Stimulated activated CD4-positive, alpha-beta T cell treated with anti-CD3 and anti-CD28 coated beads, Interleukin-4, amount 100 ng/mL, for 4 hours (primary cell): ENCODE results near the gene IL1R1.
A peak's percentile ranks its signal among the peaks of the same experiment; 100 is the strongest.

ENCODE experiments used
- DNase-seq, 2 experiments: peaks; one replicate each; pipeline ENCODE4 v3.0.0-alpha.2; 2020

Gene IL1R1

DNA sequence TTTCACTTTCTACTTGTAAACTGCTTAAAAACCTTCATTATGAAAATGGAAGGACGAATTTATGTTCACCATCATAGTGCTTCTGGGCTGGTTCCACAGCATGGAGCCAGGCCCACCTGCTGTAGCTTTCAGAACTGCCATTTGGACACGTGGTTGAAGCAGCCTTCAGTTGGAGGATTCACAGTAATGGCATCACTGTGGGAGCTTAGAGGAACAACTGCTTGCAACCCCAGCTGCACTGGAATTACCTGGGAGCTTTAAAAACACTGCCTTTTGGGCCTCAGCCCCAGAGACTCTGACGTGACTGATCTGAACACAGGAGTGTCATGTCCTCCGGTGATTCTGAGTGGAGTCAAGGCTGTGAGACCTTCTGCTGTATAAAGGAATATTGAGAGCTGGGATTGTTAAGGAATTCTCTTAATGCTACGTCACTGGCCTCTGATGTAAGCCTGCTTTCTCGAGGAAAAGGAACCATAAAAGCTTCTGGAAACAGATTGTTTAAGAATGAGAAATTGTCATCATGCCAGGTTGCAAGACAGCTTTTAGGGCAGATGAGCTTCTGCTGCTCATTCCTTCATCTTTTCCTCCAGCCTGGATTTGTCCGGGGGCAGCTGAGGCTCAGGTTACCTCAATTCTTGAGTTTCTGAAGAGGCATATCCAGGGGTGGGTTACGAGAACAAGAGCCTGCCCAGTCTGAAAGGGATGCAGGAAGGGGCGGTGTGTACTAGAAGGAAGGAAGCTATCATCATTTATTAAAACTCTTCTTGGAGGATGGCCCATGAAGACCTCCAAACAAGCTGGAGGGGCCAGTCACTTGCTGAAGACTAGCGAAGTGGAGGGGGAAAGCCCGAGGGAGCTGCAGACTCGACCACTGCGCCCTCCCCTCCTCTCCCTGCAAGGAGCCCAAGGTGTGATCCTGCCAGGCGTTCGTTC, 1.3 kb upstream of the IL1R1 start:
- DNase-seq, result no peak

DNA sequence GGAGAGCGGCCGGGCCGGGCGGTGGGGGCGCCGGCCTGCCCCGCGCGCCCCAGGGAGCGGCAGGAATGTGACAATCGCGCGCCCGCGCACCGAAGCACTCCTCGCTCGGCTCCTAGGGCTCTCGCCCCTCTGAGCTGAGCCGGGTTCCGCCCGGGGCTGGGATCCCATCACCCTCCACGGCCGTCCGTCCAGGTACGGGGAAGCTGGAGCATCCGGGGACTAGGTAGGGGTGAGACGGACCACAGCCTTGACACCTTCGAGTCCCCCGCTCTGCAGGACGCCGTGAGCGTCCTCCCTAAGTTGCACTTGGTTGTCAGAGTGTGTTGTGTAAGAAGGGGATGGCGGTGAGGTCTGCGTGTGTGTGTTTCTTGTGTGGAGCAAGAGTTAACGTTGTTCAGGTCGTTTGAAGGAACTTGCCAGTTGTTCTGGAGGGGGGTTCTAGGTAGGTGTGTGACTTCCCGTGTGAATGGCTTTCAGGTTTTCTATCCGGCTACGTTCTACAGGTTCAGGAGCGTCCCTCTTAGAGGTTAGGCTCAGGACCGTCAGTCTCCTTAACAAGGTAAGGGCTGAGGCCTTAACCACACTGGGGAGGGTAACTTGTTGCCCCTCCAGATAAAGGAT, 393 bp downstream of the IL1R1 start:
- no peak for DNase-seq

DNA sequence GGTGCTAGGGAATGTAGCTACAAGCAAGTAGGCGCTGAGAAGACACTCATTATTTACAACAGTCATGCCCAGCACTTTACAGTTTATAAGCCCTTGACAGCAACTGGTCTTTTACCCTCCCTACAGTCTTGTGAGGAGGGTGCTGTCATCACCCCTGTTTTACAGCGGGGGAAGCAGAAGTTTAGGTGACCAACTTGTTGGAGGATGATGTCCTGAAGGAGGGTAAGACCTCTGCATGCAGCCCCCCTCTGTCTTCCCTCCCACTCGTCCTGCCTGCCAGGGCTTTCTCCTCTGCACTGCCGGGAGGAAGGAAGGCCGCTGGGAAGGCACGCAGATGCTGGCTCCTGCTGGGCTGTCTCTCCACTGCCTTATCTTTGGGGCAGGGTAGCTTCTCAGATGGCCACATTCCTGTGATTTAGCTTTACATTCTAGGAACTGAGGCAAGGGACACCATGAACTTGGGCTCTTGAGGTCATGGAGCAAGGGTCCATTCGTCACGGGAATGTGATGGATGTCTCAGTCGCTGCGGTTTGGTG, 972 bp downstream of the IL1R1 start:
- no peak for DNase-seq

DNA sequence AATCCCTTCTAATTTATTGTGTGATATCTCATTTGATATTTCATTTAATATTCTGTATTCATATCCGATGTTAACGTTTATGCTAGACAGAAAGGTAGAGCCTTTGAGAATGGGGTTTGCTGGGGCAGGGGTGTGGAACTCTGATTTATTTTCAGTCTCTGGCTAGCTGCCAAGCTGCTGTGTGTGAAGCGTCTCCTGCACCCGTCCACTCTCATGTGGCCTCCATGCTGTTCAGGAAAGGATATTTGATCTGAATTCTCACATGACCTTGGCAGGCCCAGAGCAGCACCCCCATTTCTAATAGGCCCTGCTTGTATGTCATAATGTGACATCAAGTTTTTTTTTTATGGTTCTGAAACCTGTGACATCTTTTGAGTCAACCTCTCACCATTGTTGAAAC, 1.6 kb downstream of the IL1R1 start:
- no peak for DNase-seq

DNA sequence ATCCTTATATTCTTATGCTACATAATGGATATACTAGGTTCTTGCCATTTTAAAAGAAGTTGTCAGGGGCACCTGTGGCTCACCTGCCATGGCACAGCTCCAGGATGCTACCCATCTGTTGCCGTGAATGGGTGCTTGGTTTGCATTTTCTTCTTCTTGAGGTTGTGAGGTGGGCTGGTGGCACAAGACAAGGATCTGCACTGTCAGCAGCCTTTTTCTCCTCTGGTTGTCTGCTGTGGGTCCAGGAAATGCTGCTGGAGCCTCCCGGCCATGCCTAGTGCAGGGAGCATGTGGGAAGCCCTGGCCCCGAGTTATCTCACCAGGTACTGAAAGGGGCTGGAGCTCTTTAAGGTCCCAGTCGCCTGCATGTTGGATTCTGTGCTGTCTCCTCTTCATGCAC, 2.6 kb downstream of the IL1R1 start:
- DNase-seq, result no peak

DNA sequence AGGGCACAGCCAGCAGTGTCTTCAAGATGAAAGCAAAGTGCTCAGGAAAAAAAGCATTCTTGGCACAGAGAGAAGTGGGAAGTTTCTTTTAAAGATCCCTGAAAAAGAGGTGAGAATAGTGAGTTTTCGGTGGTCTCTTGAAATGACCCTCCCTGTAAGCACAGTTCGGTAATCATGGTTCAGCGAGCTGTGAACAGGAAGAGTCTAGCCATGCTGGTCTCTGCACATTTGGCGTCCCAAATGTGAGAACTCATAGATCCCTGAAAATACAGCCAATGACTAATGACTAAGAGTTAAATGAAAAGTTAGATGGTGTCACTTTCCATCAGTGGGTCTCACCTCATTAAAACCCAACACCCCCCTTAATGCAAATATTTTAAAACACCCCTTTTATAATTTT, 3.4 kb downstream of the IL1R1 start:
- DNase-seq, result no peak

DNA sequence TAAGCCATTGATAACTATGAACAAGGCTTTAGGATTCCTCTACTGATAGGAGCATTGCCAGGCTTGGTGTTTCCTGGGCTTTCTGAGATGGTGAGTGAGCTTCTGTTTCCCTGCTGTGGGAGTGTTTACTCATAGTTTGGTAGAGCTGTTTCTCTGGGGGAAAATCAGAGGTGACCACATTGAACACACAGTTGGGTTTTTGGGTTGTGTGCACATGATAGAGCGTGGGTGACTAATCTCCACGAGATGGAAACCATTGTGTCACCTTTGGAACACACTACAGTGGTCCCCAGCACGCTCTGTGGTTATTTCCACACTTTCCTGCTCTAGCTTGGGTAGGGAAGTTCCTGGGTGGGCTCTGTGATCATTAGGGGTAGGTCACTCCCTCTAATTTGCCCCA, 5.4 kb downstream of the IL1R1 start:
- DNase-seq, result peak; percentile 31 to 67

DNA sequence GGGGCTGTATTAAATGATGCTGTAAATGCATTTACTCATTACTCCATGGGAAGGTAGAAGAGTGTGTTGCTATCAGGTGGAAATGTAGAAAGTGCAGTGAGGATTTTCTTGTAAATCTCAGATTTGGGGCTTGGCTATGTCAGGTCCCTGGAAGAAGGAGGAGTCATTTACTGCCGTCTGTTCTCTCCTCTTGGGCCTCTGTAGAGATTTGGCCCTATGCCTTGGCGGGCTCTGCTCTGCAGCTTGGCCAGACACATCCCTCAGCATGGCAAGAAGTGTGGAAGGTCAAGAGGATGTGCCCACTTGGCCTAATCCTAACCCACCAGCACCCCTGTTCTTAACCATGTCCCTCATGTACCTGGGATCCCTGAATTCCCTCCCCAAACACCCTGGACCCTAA, 6.7 kb downstream of the IL1R1 start:
- DNase-seq, result no peak

DNA sequence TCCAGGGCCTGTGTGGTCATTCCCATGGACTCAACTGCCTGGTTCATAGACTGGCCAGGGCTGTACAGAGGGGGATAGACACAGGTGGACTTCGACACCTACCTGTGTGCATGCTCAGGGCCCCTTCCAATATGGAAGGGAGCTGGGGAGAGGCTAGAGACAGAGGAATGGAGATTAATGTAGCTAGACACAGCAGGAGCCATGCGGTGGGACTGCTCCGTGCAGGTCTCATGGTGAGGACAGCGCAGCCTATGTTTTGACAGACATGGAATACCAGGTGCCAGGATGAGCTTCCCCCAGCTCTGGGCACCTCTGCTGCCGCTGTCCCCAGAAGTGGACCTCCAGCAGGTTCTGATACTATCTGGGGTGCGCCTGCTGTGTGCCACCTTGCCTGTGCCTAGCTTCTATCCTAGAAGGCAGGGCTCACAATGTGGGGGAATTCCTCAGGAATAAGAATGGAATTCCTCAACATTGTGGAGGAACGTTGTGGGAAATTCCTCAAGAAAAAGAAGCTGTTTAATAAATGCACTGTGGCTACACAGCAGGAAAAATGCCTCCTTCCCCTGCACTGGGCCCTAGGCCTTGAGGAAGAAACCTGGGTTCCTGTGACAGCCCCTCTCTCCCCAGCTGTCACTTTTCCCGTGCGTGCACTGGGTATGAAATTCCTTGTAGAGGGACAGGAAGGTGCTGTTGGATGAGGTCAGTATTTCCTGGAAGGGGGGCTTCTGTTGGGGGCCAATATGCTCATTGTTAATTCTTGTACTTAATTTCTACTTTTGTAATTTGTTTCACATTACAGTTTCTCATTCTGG, 7.3 kb downstream of the IL1R1 start:
- DNase-seq, result no peak

DNA sequence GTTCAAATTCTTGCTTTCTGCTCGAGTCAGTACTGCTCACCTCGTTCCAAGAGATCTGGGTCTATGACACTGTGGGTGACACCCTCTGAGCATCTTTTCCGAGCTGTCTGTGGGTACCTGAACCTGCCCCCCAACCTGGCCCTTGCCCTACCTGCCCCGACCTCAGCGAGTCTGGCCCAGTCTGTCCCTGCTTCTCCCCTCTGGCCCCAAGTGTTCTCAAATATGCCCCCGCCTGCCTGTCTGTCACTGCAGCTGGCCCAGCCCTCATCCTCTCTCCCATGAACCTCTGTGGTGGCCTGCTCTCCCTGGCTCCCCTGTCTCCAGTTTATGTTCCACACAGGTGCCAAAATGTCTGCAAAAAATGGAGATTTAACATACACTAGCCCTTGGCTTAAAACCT, 11.8 kb downstream of the IL1R1 start:
- DNase-seq, result no peak

DNA sequence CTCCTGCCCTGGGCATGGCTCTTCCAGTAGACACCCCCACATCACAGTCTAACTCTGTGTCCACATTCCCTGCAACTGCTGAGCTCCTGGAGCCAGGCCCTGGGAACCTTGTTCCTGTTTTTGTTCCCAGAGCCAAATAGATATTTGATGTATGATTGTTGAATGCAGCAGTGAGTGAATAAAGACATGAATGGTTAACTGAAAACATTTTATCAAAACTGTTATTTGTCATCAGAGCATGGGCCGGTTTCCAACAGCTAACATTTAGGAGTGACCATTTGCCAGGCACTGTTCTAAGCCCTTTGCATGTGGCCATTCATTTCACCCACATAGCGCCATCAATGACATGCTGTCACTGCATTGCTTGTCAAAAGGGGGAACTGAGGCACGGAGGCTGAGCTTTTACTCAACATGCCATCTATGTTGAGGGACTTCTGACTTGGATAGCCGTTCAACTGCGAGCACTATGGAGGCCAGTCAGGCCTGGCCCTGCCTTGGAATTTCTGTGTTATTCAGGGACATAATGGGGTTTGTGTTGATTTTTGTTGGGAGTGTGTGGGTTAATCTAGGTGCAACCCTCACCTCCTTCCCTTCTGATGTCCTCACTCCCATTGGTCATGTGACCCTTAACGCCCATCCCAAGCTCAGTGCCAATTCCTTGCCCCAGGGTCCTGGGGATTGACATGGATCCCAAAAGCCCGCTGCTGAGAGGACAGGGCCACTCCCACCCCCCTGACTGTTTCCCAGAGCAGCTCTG, 12.6 kb downstream of the IL1R1 start:
- no peak for DNase-seq

DNA sequence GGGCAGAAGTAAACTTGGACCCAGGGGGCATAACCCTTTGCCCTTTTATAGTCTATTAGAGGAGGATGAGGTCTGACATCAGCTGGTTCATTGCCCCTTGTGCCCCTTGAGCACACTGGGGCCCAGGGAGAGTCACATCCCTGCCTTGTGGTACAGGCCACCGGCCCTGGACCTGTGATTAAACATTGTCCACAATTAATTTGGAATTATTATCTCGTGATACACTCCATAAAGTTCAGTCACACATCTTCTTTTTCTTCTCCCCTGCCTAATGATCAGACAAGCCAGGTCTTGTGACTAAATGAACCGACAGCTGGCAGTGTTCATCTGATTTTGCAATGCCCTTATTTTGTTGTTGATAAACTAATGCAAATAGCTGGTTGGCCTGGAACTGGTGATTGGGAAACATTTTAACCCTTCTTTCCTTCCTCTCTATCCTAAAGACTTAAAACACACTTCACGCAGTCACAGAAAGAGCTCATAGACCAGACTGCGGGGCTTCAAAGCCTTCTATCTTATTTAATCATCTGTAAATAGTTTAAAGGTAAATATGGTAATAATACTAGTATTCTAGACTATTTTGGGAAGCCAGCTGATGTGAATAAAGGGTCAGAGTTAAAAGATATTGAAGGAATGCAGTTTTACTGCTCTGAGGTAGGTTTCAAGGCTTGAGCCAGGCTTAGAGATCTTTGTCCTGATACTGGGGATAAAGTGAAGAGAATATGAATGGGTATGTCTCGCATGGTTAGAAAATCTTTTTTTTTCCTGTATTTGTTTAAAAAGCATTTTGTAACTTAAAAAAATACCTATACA, 13.4 kb downstream of the IL1R1 start:
- DNase-seq, result no peak

DNA sequence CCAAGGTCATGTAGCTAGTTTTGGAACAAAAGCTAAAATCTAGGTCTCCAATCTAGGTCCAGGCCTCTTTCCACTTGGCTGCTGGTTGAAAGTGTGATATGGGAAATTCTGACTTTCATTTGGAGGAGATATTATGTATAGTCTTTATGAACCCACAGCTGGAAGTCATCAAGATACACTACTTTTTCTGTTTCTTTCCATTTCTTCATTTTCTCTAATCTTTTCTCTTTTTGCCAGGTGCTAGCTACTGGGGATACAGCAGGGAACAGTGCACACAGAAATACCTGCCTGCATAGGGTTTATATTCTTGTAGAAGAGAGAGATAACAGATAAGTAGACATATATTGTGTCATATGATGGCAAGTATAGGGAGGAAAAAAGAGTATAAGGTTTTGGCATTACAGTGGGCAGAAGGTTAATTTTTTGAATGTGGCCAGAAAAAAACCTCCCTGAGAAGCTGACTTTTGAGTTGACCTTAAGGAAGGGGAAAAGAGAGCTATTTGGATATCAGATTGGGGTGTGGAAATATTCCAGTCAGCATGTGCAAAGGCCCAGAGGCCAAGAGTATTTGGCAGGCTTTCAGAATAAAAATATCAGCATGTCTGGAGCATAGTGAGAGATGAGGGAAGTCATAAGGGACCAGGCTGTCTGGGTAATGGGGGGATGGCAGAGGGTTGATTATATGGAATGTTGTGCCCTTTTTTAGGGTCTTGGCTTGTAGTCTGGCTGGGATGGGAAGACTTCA, 15.6 kb downstream of the IL1R1 start:
- no peak for DNase-seq

DNA sequence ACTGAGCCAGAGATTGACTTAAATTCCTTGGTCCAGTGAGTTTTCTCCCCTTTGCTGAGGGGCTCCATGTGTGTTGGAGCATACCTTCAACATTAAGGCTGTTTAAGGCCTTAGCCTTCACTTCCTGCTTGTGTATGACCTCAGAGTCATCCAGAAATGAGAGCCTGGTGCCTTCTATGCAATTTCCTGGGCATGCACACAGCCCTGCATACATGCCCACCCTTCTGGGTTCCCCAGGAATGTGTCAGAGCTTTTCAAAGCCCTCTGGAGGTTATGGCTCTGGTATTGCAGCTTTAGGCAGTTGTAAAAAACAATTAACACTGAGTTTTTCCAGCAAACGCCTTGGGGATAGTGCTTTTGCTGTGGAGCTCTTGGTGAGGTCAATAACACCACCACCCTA, 16.7 kb downstream of the IL1R1 start:
- no peak for DNase-seq

DNA sequence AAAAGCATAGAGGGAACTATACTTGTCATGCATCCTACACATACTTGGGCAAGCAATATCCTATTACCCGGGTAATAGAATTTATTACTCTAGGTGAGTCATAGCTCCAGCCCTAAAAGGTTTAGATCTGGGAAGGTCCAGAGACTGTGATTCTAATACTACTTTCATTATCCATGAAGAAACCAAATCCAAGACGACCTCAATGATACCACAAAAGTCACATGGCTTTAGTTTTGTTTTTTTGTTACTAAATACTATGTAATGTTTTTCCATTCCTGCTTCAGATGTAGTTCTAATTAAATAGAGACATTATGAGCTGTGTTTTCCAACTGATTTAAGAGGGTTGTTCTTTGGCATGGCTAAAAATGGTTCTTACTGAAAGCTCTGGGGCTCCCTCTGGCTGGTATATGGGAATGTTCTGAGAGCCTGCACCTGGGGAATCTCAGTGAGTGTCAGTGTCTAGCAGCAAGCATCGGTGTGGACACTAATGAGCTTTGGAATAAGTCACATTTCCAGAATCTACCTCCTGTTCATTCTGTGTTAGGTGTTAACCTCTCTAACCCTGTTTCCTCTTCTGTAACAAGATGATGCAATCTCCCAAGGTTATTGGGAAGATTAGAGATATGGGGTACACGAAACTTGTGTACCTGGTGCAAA, 23.8 kb downstream of the IL1R1 start:
- no peak for DNase-seq

DNA sequence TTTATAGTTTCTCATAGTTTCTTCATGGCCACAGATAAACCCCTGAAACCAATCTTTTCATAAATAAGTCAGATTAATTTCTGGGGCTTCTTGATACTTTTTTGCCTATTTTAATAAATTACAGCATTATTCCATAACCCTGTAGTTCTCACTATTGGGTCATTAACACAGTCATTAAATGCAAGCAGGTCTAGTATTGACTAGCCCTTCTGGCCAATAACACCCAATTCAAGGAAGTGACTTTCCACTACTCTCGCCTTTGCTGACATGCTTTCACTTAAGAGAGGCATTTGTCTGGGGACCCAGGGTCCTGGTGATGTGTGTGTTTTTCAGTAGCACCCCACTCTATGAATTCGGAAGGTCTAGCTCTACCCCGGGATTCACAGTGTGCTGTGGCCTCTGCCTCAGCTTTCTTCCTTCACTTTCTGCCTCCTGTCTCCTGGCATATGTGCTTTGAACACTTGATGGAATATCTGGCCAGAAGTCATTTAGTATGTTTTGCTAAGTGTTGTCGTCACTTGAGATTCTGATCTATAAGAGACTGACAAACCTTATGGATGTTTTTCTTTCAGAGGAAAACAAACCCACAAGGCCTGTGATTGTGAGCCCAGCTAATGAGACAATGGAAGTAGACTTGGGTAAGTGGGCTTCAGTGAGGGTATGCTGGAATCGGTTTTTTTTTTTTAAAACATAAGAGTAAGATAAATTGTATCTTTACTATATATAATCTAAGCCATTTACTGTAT, 25.7 kb downstream of the IL1R1 start:
- DNase-seq, result no peak

DNA sequence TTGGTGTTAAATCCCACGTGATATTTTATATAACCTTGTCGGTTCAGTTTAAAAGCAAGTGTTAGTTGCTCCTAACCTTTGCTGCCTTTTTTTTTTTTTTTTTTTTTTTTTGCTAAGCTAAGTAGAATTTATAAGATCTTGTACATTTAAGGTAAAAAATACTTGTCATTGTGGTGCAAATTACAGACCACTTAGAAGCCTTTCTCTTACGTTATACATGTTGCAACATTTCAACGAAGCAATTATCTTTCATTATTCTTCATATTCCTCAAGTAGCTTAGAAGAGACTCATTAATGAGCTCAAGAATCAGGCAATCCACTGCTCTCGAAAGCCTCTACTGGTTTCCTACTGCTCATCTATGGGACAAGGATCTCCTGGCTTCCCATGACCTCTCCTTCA, 29.4 kb downstream of the IL1R1 start:
- DNase-seq, result no peak

DNA sequence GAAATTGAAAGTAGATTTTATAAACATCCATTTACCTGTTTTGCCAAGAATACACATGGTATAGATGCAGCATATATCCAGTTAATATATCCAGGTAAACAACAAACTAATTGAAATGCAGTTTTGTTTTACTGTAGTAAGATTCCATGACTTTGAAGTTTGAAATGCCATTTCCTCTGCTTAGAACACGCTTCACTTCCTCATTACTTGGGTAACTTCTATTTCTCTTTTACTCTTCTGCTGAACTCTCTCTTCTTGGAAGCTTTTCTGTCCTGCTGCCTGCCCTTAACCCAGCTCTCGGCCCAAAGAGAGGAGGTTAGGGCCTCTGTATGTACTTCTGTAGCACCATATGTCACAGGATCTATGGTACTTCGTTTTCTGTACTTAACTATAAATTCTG, 30.2 kb downstream of the IL1R1 start:
- no peak for DNase-seq

DNA sequence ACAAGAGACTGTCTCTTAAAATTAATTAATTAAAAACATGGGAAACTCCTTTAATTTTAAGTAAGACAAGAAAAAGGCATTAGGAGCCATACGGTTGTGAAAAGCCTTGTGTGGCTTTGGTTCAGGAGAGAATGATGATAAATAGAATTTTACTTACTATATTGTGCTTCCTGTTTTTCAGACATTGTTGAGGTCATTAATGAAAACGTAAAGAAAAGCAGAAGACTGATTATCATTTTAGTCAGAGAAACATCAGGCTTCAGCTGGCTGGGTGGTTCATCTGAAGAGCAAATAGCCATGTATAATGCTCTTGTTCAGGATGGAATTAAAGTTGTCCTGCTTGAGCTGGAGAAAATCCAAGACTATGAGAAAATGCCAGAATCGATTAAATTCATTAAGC, 33.6 kb downstream of the IL1R1 start:
- DNase-seq, result no peak
